DMS 273 (cell line): ENCODE data around the gene IRS2.
"Not testable (repeated sequence)": the region's sequence is repeated elsewhere in the genome, so short reads cannot be mapped to it uniquely, and the experiment has no call there.

Experiments used
- DNase-seq: peaks from one replicate; lab custom pipeline; 2025; ENCODE audit not compliant: unreplicated experiment; lab: John Stamatoyannopoulos, UW

IRS2 gene, protein sequence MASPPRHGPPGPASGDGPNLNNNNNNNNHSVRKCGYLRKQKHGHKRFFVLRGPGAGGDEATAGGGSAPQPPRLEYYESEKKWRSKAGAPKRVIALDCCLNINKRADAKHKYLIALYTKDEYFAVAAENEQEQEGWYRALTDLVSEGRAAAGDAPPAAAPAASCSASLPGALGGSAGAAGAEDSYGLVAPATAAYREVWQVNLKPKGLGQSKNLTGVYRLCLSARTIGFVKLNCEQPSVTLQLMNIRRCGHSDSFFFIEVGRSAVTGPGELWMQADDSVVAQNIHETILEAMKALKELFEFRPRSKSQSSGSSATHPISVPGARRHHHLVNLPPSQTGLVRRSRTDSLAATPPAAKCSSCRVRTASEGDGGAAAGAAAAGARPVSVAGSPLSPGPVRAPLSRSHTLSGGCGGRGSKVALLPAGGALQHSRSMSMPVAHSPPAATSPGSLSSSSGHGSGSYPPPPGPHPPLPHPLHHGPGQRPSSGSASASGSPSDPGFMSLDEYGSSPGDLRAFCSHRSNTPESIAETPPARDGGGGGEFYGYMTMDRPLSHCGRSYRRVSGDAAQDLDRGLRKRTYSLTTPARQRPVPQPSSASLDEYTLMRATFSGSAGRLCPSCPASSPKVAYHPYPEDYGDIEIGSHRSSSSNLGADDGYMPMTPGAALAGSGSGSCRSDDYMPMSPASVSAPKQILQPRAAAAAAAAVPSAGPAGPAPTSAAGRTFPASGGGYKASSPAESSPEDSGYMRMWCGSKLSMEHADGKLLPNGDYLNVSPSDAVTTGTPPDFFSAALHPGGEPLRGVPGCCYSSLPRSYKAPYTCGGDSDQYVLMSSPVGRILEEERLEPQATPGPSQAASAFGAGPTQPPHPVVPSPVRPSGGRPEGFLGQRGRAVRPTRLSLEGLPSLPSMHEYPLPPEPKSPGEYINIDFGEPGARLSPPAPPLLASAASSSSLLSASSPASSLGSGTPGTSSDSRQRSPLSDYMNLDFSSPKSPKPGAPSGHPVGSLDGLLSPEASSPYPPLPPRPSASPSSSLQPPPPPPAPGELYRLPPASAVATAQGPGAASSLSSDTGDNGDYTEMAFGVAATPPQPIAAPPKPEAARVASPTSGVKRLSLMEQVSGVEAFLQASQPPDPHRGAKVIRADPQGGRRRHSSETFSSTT (N-terminal part only)

GRCh38 chr13:109786457-109787134 is at the start of gene IRS2:
Gene IRS2 (minus strand): TSS chr13:109786583. CDS start chr13:109786053, 530 bp downstream.
- DNase-seq, result peak; percentile 97

DNA sequence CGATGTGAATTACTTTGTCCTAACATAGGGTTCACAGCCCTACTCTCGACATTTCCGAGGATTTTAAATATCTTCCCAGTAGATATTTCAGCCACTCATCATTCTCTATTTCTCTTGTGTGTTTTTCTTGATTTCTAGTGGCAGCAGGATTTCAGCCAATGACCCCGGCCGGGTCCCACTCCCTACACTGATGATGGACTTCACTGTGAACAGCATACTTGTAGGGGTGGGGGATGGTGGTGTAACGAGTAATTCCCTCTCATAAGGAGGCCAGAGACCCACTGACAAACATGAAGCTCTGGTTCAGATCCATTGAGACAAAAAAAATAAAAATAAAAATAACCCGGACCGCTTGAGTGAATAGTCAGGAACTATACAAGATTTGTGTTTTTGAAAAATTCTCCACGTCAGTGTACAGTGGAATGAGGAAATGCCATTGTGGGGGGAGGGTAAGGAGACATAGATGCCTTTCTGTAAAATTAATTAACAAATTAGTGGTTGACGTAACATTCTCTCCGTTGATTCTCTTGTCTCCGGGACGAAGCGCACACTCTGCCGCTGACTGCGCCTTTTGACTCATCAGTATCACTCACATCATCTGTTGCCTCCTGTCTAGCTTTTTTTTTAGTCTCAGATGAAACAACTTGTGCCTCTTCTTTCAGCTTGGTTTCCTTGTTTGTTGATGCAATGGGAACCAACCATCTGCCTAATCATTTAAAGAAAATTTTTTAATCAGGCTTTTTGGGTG is 48.8 kb upstream of the IRS2 start:
- no peak for DNase-seq

GRCh38 chr13:109833940-109834339 is 47.6 kb upstream of the IRS2 start:
- DNase-seq, result no peak

DNA sequence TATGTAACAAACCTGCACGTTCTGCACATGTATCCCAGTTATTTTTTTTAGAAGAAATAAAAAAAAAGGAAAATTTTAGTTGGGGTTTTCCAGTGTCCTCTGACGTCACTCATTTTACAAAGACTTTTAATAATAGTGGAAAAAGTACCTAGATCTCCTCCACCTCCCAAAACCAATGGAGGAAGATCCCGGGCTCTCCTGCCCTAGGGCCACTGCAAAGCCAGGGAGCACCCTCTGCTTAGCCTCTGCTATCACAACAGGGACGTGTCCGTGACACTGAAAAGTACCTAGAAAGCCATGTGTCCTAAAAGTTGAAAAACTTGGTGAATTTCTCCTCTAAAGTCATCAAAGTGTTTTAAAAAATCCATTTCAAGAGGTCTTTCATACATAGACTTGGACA is 46.7 kb upstream of the IRS2 start:
- no peak for DNase-seq

- DNase-seq, result not testable (repeated sequence)
Measured at GRCh38 chr13:109828591-109829316, 42.4 kb upstream of the IRS2 start.

DNA sequence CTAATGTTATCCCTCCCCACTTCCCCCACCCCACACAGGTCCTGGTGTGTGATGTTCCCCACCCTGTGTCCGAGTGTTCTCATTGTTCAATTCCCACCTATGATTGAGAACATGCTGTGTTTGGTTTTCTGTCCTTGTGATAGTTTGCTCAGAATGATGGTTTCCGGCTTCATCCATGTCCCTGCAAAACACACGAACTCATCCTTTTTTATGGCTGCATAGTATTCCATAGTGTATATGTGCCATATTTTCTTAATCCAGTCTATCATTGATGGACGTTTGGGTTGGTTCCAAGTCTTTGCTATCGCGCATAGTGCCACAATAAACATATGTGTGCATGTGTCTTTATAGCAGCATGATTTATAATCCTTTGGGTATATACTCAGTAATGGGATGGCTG is 36.8 kb upstream of the IRS2 start:
- DNase-seq, result not testable (repeated sequence)

DNA sequence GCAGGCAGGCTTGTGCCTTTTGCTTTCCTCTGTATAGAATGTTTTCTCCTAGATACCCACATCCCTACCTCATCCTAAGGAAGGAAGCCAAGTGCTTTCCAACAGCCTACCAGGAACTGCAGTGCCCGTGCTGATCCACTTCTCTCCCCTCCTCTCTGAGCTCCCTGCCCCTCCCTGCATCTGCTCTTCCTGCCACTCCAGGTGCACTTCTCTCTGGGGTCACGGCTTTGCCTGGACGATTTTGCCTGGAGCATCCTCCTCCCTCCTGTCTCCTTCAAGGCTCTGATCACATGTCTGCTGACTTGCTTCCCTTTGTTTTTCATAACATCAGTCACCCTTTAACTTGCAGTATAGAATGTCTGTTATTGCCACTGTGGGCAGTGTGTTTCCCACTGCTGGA is 34.7 kb upstream of the IRS2 start:
- no peak for DNase-seq

DNA sequence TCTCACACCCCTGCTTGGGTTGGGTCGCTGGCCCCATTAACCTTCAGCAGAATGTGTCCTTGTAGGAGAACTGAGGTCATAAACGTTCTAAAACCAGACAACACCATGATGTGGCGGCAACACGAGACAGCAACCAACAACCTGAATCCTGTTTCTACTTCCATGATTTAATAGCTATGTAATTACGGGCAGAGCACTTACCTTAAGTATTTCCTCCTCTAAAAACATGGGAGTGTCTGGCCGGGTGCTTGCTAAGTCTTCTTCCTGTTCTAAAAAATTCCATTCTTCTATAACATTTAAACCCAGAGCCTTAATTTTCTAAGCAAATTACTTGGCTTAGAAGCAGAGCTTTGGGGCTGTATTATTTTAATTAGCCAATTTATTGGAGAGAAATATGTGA is 33.5 kb upstream of the IRS2 start:
- DNase-seq, result no peak

DNA sequence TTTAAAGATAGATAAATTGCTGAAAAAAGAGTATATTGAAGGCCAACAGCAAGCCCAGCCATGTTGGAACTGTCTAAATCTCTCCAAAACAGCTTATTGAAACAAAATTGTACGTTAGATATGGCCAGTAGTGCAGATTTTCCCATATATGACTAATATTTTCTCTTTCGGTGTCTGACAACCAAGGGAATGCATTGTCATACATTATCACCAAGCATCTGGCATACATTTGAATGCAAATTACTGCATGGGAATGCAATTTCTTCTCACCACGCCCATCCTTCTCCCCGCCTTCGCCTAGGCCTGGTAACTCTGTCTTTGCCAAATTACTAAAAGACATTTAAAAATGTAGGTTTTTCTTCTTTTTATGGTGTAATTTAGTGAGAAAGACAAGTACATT is 32.5 kb upstream of the IRS2 start:
- DNase-seq, result no peak

DNA sequence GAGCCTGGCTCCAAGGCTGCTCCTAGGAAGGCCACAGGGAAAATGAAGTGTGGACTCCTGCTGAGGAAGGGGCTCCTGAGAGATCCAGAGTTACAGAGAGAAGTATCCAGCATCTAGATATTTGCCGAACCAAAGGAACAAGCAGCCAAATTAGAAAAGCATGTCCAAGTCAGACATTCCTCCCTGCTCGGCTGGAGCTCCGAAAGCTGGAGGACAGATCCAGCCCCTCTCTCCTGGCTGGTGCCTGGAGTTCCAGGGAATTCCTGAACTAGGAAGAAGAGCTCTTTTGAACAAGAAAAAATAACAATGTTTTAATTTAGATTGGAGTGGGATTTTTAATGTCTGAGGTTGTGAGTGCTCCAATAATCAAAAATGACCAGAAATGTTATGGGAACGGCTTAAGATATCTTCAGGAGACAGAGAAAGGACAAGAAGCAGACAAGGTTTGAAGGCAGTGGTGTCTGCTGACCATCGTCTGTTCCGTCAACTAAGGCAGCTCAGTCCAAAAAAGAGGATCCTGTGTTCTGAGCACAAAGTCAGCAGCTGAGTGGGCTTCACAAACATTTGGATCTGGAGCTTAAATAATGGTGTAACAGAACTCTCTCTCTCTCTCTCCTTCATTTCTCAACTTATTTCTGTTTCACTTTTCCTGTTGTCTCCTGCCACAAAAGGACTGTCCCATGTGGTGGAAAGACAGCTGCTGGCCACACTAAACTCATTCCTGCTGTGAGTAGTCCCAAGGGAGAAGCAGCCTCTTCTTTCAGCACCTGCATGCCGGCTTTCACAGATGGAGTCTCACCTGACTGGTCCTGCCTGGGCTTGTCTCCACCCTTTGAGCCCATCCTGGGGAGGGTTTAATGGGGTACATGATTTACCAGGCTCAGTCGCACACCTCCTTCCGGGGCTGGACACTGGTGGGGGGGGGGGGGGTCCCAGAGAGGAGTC is 31.5 kb upstream of the IRS2 start:
- no peak for DNase-seq

- DNase-seq, result no peak
Measured at GRCh38 chr13:109816808-109817203, 30.4 kb upstream of the IRS2 start.

GRCh38 chr13:109816112-109816807 is 29.9 kb upstream of the IRS2 start:
- DNase-seq, result peak; percentile 1

GRCh38 chr13:109815651-109816050 is 29.3 kb upstream of the IRS2 start:
- DNase-seq, result no peak

- DNase-seq, result no peak
Measured at GRCh38 chr13:109813663-109814062, 27.3 kb upstream of the IRS2 start.

DNA sequence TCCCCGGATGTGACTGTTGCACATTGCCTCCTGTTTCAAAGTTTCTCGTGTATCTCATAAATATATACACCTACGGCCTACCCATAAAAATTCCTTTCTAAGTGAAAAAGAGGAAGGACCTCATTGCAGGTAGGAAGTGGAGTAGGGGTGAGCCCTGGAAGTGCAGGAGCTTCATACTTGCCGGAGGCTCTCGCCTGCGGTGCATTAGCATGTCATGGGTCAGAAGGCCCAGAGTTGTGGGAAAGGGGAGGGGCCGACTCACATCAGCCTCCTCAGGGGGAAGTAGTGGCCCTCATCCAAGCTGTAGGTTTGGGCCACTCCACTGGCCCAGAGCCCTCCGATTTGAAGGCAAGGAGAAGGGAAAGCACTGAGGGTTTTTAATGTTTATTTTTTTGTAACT is 26.0 kb upstream of the IRS2 start:
- no peak for DNase-seq

DNA sequence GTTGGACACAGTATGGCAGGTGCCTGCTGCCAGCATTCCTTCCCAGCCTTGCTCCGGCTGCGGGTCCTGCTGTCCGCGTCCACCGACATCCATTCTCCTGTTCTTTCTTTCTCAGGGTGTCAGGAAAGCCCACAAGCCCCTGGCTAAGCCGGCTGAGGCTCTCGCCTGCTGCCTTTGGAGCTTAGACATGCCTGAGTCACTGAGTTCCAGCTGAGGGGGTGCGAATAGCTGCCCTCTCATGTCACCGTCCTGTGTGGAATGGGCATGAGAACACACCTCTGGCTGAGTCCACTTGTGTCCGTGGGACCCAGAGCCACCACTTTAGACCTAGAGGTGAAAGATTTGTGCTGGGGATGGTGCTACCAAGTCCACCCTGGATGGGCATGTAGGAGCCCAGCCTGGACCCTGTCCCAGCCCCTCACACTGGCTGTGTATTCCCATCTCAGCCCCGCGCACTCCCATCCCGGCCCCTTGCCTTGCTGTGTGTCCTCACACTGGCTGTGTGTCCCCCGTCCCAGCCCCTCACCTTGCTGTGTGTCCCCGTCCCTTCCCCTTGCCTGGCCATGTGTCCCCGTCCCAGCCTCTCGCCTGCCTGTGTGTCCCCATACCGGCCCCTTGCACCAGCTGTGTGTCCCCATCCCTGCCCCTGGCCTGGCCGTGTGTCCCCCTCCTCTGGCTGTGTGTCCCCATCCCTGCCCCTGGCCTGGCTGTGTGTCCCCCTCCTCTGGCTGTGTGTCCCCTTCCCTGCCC is 24.6 kb upstream of the IRS2 start:
- no peak for DNase-seq
